ENCODE measurements around the gene SOAT2.

SOAT2 gene

DNA sequence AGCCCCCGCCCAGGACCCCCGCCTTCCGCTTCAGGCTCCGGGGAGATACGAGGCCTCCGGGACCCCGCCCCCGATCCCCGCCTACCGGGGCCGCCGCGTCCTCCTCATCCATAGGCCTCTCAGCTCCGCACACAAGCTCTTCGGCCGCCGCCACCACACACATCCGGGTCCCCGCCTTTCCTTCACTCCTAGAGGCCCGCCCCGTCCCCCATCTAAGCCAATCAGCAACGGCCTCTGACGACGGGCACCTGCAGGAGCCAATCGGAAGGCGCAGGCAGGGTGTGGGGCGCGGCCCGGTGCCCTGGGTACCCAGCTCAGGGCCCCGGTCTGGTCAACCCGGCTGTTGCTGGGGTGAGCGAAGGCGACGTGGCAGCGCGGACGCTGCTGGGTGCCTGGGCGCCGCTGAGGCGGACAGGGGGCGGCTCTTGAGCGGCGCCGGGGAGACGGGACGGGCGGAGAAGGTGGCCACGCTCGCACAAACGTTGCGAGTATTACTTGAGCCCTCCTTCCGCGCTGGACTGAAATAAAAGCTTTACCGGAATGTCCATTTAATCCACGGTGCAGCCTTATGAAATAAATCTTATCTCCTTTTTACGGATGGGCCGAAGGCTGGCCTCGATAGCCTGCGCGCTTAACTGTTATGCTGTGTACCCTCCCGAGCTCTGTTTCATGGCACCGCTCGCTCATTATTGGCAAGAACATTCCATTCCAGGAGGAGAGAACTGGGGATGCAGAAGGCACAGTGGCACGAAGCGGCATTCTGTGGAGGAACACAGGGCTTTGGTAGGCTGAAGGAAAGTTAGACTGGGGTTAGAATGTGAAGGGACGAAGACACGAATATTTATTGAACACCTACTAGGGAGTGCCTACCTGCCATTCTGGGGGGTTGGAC, 23.8 kb upstream of the SOAT2 start, which contains the start of gene SPRYD3:
SPRYD3 (minus strand) TSS at position 165 of the 892 bp plus-strand sequence; CDS start at position 108, 57 bp downstream.
- TF ChIP-seq POLR2A (IDR thresholded peaks at IDR 0.05; ENCODE audit: extremely low read depth, insufficient read length): peak; percentile 75
- TF ChIP-seq, protein P1, sequence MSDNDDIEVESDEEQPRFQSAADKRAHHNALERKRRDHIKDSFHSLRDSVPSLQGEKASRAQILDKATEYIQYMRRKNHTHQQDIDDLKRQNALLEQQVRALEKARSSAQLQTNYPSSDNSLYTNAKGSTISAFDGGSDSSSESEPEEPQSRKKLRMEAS (IDR thresholded peaks at IDR 0.05; ENCODE audit: low read depth, low read length): no peak
- peak within 1 kb of the TSS; percentile 89 for H3K4me3 ChIP-seq (ENCODE audit: low read depth, low read length)
- DNase-seq (ENCODE audit: low read depth): peak; percentile 99

DNA sequence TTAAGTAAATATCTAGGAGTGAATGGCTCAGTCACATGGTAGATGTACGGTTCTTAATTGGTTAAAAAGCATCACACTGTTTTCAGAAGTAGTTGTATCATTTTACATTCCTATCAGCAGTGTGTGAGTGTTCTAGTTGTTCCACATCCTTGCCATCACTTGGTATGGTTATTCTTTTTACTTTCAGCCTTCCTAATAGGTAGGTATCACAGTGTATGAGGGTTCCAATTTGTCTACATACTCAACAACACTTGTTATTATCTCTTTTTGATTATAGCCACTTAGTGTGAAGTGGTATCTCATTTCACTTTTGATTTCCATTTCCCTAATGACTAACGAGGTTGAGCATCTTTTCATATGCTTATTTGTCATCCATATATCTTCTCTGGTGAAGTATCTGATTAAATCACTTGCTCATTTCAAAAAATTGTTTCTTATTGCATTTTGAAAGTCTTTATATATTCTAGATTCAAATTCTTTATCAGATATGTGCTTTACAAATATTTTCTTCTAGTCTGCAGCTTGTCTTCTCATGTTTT, 20.6 kb upstream of the SOAT2 start:
- TF ChIP-seq, protein P1 (IDR thresholded peaks at IDR 0.05; ENCODE audit: low read depth, low read length): no peak
- TF ChIP-seq POLR2A (IDR thresholded peaks at IDR 0.05; ENCODE audit: extremely low read depth, insufficient read length) (no peak), MYC (IDR thresholded peaks at IDR 0.05; ENCODE audit: low read depth, low read length) (no peak)
- TF ChIP-seq, protein P2, sequence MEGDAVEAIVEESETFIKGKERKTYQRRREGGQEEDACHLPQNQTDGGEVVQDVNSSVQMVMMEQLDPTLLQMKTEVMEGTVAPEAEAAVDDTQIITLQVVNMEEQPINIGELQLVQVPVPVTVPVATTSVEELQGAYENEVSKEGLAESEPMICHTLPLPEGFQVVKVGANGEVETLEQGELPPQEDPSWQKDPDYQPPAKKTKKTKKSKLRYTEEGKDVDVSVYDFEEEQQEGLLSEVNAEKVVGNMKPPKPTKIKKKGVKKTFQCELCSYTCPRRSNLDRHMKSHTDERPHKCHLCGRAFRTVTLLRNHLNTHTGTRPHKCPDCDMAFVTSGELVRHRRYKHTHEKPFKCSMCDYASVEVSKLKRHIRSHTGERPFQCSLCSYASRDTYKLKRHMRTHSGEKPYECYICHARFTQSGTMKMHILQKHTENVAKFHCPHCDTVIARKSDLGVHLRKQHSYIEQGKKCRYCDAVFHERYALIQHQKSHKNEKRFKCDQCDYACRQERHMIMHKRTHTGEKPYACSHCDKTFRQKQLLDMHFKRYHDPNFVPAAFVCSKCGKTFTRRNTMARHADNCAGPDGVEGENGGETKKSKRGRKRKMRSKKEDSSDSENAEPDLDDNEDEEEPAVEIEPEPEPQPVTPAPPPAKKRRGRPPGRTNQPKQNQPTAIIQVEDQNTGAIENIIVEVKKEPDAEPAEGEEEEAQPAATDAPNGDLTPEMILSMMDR (IDR thresholded peaks at IDR 0.05; ENCODE audit: low read depth, low read length): no peak
- no peak for DNase-seq (ENCODE audit: low read depth)
- H3K4me3 ChIP-seq (ENCODE audit: low read depth, low read length): no peak overlapping the region

DNA sequence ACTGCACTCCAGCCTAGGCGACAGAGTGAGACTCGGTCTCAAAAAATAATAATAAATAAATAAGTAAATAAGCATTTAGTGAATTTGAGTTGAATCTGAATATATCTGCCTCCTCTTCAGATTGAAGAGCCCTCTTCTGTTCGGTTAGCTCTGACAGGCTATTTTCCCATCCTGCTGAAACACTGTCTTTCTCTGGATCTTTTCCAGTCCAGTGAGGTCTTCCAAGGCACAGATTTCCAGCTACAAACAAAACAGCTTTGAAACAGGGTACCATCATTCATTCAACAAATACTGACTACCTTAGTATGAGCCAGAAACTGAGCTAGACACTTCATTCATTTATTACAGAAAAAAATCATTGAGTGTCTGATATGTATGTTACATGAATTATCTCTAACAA, 16.9 kb upstream of the SOAT2 start:
- DNase-seq (ENCODE audit: low read depth): no peak
- TF ChIP-seq POLR2A (IDR thresholded peaks at IDR 0.05; ENCODE audit: extremely low read depth, insufficient read length) (no peak), MYC (IDR thresholded peaks at IDR 0.05; ENCODE audit: low read depth, low read length) (no peak)
- TF ChIP-seq, protein P1 (IDR thresholded peaks at IDR 0.05; ENCODE audit: low read depth, low read length): no peak
- TF ChIP-seq, protein P2 (IDR thresholded peaks at IDR 0.05; ENCODE audit: low read depth, low read length): no peak
- no peak overlapping the region for H3K4me3 ChIP-seq (ENCODE audit: low read depth, low read length)

DNA sequence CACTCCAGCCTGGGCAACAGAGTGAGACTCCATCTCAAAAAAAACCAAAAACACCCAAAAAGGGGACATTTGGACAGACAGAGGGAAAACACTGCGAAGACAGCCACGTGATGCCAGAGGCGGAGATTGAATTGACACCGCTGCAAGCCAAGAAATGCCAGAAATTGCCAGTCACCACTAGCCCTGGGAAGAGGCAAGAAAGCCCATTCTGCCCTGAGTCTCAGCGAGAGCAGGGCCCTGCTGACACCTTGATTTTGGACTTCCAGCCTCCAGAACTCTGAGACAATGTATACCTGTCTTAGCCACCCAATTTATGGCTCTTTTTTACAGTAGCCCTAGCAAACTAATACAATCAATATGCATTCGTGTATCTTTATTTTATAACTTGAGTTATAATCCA, 13.2 kb upstream of the SOAT2 start:
- H3K4me3 ChIP-seq (ENCODE audit: low read depth, low read length): no peak overlapping the region
- TF ChIP-seq, protein P2 (IDR thresholded peaks at IDR 0.05; ENCODE audit: low read depth, low read length): no peak
- TF ChIP-seq, protein P1 (IDR thresholded peaks at IDR 0.05; ENCODE audit: low read depth, low read length): no peak
- TF ChIP-seq MYC (IDR thresholded peaks at IDR 0.05; ENCODE audit: low read depth, low read length): no peak
- no peak for TF ChIP-seq POLR2A (IDR thresholded peaks at IDR 0.05; ENCODE audit: extremely low read depth, insufficient read length)
- no peak for DNase-seq (ENCODE audit: low read depth)

DNA sequence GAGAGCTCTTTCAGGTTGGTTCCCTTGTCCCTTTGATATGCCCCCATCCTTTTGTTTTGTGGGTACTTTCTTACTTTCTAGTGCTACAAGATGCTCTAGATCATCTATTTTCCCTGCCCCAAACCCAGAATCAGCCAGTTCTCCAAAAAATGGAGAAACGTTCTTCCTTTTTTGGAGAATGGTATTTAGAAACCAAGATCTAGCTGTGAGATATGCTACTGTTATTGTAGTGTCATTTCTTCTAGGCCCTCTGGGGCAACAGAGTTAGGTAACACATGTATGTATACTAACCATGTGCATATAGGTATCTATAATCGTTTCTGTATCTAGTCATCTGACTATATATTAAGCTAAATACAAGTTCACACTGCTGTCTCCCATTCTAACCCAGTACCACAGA, 12.7 kb upstream of the SOAT2 start:
- TF ChIP-seq, protein P1 (IDR thresholded peaks at IDR 0.05; ENCODE audit: low read depth, low read length): 0 out of 2 replicates have a peak, but pooled peaks have one; percentile 13
- no peak for TF ChIP-seq POLR2A (IDR thresholded peaks at IDR 0.05; ENCODE audit: extremely low read depth, insufficient read length)
- no peak for DNase-seq (ENCODE audit: low read depth)
- no peak overlapping the region for H3K4me3 ChIP-seq (ENCODE audit: low read depth, low read length)

DNA sequence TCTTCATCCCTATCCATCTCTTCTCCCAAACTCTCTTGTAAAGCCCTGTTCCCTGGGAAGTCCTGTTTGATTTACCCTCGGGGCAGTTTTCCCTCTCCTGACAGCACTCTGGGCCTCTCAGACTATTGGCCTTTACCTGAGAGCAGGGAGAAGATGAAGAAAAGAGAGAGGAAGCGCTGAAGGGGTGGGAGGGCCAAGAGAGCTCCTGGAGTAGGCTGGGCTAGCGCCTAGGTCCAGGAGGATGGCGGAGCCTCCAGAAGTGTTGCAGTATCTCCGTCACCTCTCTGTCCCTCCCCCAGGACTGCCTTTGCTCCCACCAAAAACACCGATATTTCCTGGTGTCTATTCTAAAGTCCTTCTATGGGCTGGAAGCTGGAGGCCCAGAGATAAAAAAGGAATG, 11.5 kb upstream of the SOAT2 start:
- no peak for DNase-seq (ENCODE audit: low read depth)
- TF ChIP-seq, protein P2 (IDR thresholded peaks at IDR 0.05; ENCODE audit: low read depth, low read length): no peak
- TF ChIP-seq POLR2A (IDR thresholded peaks at IDR 0.05; ENCODE audit: extremely low read depth, insufficient read length): no peak
- TF ChIP-seq MYC (IDR thresholded peaks at IDR 0.05; ENCODE audit: low read depth, low read length): no peak
- TF ChIP-seq, protein P1 (IDR thresholded peaks at IDR 0.05; ENCODE audit: low read depth, low read length): no peak
- no peak overlapping the region for H3K4me3 ChIP-seq (ENCODE audit: low read depth, low read length)
